A673 (cell line): ENCODE data around the gene STRN. TPM values are rescaled to one million over a fixed set of nuclear protein-coding genes. Genes with fewer than 3 reads are reported as not detected.
A peak's percentile ranks its signal among the peaks of the same experiment; 100 is the strongest.
"Not testable (repeated sequence)": the region's sequence is repeated elsewhere in the genome, so short reads cannot be mapped to it uniquely, and the experiment has no call there.

Source experiments
- BruUV-seq: library from RNA; stranded (reverse); fragments of 400-500 nt; replicated peaks from 2 replicates; lab custom pipeline; 2021; lab: Mats Ljungman, UMichigan
- CTCF ChIA-PET: fragments of 300-600 bp; sonication (Branson Sonifier 250); formaldehyde crosslinking; loops from one replicate; lab custom pipeline; 2022; ENCODE audit warnings: antibody characterized with exemption; lab: Charles Lee
- POLR2A ChIA-PET: fragments of 300-600 bp; sonication (Branson Sonifier 250); formaldehyde crosslinking; loops from one replicate; lab custom pipeline; 2022; ENCODE audit warnings: antibody characterized with exemption; ENCODE audit not compliant: low non-redundant PET; lab: Charles Lee
- DNase-seq: peaks from one replicate; pipeline ENCODE4 v3.0.0-alpha.2; 2015; ENCODE audit warnings: low spot score
- H3K27ac ChIP-seq: fragments of 200-600 bp; sonication (generic); 2 replicates; pipeline ENCODE4 v1.5.1; 2016; ENCODE audit warnings: mixed run types, low read depth, mild to moderate bottlenecking, mixed read lengths, antibody characterized with exemption, low read length; ENCODE audit not compliant: poor library complexity, severe bottlenecking
- H3K27me3 ChIP-seq: fragments of 200-600 bp; sonication (generic); replicated peaks from 2 replicates; pipeline ENCODE4 v1.6.1; 2017; ENCODE audit warnings: mixed run types, low read depth, mild to moderate bottlenecking, mixed read lengths, antibody characterized with exemption, low read length; ENCODE audit not compliant: insufficient read depth, poor library complexity
- H3K36me3 ChIP-seq: fragments of 200-600 bp; sonication (generic); 2 replicates; pipeline ENCODE4 v1.6.1; 2016; ENCODE audit warnings: mixed run types, mild to moderate bottlenecking, mixed read lengths, antibody characterized with exemption, low read length; ENCODE audit not compliant: insufficient read depth, poor library complexity, severe bottlenecking
- H3K4me1 ChIP-seq: fragments of 200-600 bp; sonication (generic); 2 replicates; pipeline ENCODE4 v1.6.1; 2017; ENCODE audit warnings: mixed run types, mild to moderate bottlenecking, mixed read lengths, antibody characterized with exemption, low read length; ENCODE audit not compliant: insufficient read depth, poor library complexity, severe bottlenecking
- H3K4me3 ChIP-seq: fragments of 200-600 bp; sonication (generic); 2 replicates; pipeline ENCODE4 v1.5.1; 2016; ENCODE audit warnings: low read depth, mixed run types, mild to moderate bottlenecking, mixed read lengths, low read length; ENCODE audit not compliant: poor library complexity, severe bottlenecking
- H3K9me3 ChIP-seq: fragments of 200-600 bp; sonication (generic); 2 replicates; pipeline ENCODE4 v1.6.1; 2016; ENCODE audit warnings: mixed run types, low read depth, mild to moderate bottlenecking, mixed read lengths, antibody characterized with exemption, low read length; ENCODE audit not compliant: poor library complexity, severe bottlenecking
- EZH2 ChIP-seq: fragments of 200-600 bp; sonication (generic); IDR thresholded peaks from 2 replicates; pipeline ENCODE4 v1.6.1; 2017; ENCODE audit warnings: borderline replicate concordance, low read depth, mild to moderate bottlenecking, mixed read lengths, antibody characterized with exemption, low read length; ENCODE audit not compliant: poor library complexity, severe bottlenecking
- intact Hi-C: fragments of 100-400 bp; cut with micrococcal nuclease; formaldehyde crosslinking; loops from one replicate; pipeline ENCODE4 v1.10.0; 2022; ENCODE audit not compliant: unreplicated experiment
- total RNA-seq: library from RNA; stranded (reverse); gene quantifications from 2 replicates; pipeline ENCODE4 v1.2.3, GENCODE V29; 2021
- TF ChIP-seq, protein P1 (sequence below): fragments of 300-800, 200-600 bp; sonication (generic); conservative IDR thresholded peaks from 2 replicates; pipeline ENCODE4 v1.5.1; 2017; ENCODE audit warnings: low read depth, mild to moderate bottlenecking, antibody characterized with exemption, low read length, moderate library complexity, mixed read lengths

STRN gene
- total RNA-seq, 1 experiment from 2014 or later = 36.1 TPM

DNA sequence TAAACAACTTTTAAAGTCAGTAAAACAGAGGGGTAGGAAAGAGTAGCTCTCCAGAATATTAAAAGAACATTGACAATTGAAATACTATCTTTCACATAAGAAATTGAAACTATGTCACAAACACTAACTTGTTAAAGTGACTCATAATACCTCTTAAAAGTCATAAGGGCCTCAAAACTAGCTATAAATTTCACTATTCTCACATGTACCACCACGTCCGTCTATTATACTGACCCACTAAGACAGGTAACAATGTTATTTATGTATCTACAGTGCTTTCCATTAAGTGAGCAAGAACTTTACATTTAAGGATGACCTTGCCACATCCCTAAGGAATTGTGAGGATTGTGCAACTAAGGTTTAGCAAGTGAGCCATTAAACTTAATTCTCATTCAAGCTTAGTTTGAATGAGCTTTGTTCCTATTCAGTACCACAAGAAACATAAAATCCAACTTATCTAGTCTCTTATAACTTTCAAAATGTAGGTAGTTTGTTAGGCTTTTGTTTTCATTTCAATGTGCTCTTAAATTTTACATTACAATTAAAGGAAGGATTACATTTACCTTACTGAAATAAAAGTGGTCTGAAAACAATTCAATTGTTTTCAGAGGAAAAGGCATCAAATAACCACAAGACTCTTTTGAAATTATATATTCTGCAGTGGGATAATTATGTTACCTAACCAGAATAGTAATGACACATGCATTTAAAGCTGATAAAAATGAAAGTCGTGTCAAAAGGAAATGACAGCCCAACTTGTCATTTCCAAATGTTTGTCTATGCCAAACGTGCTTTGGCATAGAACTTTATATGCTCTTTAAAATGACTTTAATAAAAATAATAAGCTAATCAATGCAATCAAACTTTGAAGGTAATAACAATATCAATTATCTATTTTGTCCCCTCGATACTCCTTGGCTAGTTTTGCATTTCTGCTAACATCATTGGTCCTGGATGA lies 39.9 kb downstream of the STRN start:
- BruUV-seq, CTCF ChIA-PET, H3K4me3 ChIP-seq, H3K27me3 ChIP-seq, intact Hi-C loops, POLR2A ChIA-PET, H3K9me3 ChIP-seq, H3K36me3 ChIP-seq: not testable (repeated sequence)
- peak; percentile 44 for DNase-seq
- peaks cover 11% of the 10 kb centered on the region for H3K4me1 ChIP-seq
- H3K27ac ChIP-seq = peak overlapping the region; percentile 50

DNA sequence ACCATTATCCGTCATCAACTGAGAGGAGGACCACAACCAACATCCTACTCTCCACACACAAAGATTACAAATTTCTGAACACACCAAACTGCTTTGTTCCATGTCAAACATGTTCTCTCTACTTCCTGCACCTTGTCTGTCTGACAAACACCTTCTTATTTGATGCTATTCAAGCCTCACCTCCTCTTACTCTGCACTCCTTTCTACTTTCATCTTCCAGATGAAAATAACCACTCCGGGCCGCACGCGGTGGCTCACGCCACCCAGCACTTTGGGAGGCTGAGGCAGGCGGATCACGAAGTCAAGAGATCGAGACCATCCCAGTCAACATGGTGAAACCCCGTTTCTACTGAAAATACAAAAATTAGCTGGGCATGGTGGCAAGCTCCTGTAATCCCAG lies 43.7 kb downstream of the STRN start:
- H3K36me3 ChIP-seq, H3K9me3 ChIP-seq, POLR2A ChIA-PET, H3K27me3 ChIP-seq, H3K27ac ChIP-seq, intact Hi-C loops, BruUV-seq, CTCF ChIA-PET, DNase-seq, H3K4me3 ChIP-seq: not testable (repeated sequence)
- peaks cover 11% of the 10 kb centered on the region for H3K4me1 ChIP-seq

DNA sequence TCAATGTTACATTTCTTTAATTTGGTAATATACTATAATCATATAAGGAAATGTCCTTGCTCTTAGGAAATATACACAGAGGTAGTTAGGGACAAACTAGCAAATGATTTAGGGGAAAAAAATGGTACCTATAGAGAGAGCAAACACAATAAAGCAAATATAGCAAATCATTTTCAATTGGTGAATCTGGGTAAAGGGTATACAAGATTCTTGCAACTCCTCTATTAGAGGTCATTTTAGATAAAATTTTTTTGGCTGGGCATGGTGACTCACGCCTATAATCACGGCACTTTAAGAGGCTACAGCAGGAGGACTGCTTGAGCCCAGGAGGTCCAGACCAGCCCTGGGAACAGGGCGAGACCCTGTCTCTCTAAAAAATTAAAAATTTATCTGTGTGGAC lies 44.4 kb downstream of the STRN start:
- Histone ChIP-seq H3K27ac (no peak overlapping the region), H3K9me3 (no peaks in the 10 kb centered on the region), H3K4me3 (no peak overlapping the region), H3K36me3 (no peaks in the 10 kb centered on the region), H3K4me1 (peaks cover 8% of the 10 kb centered on the region), H3K27me3 (no peaks in the 10 kb centered on the region)
- TF ChIP-seq, protein P1, sequence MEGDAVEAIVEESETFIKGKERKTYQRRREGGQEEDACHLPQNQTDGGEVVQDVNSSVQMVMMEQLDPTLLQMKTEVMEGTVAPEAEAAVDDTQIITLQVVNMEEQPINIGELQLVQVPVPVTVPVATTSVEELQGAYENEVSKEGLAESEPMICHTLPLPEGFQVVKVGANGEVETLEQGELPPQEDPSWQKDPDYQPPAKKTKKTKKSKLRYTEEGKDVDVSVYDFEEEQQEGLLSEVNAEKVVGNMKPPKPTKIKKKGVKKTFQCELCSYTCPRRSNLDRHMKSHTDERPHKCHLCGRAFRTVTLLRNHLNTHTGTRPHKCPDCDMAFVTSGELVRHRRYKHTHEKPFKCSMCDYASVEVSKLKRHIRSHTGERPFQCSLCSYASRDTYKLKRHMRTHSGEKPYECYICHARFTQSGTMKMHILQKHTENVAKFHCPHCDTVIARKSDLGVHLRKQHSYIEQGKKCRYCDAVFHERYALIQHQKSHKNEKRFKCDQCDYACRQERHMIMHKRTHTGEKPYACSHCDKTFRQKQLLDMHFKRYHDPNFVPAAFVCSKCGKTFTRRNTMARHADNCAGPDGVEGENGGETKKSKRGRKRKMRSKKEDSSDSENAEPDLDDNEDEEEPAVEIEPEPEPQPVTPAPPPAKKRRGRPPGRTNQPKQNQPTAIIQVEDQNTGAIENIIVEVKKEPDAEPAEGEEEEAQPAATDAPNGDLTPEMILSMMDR = no peak
- TF ChIP-seq EZH2 = no peak
- no TSS peak for BruUV-seq
- intact Hi-C loops = no loop called here
- ChIA-PET POLR2A (no interaction called here), CTCF (no interaction called here)
- no peak for DNase-seq

DNA sequence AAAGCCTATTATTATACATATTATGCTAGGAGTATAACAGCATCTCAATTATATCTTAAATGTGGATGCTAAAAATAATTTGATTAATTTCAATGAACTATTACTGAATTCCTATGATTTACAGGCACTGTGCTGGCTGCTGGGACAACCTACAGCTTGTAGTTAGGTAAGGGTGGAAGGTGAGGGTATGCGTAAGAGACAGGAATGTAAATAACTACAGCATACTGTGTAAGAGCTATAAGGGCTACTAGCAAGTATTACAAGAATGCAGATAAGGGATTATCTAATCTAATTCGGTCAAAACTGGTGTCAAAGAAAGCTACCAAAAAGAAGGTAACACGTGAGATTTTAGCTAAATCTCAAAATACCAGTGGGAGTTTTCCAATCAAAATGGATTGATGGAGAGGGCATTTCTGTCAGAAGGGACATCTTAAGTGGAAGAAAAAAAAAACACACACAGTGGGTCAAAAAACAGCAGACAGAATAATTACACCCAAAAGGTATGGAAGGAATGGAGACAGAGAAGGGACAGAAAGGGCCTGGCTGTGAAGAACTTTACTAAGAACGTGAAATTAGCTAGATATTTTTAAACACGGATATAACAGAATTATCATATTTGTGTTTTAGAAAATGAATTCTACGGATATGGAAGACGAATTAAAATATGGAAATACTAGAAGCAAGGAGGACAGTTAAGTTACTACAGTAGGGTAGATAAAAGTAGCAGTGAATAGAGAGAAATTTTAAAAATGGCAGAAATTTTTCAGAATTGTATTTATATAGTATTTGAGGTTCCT lies 47.1 kb downstream of the STRN start:
- Histone ChIP-seq H3K9me3 (no peaks in the 10 kb centered on the region), H3K27ac (no peak overlapping the region), H3K4me1 (no peaks in the 10 kb centered on the region), H3K27me3 (no peaks in the 10 kb centered on the region), H3K4me3 (no peak overlapping the region), H3K36me3 (peaks cover 2% of the 10 kb centered on the region)
- no peak for DNase-seq
- no TSS peak for BruUV-seq
- TF ChIP-seq, protein P1 = no peak
- no peak for TF ChIP-seq EZH2
- intact Hi-C loops = loop anchor here (10.0 kb wide), 1 partner anchor 134 kb away; no protein-coding TSS in a partner anchor
- POLR2A ChIA-PET = no interaction called here
- CTCF ChIA-PET = no interaction called here
